HCT116 (cell line): Measurements from ENCODE around the gene CASK. TPM values are rescaled to one million over a fixed set of nuclear protein-coding genes. Genes with fewer than 3 reads are reported as not detected.

ENCODE experiments used
- ATAC-seq: fragments of 200-7000 bp; cut with Tn5 transposase; 2 replicates; pipeline ENCODE4 v1.9.1; 2020; ENCODE audit warnings: mild to moderate bottlenecking, moderate library complexity
- BruUV-seq: library from RNA; stranded (reverse); fragments of 400-500 nt; replicated peaks from 2 replicates; lab custom pipeline; 2021; lab: Mats Ljungman, UMichigan
- CTCF ChIA-PET: fragments of 300-600 bp; sonication (Branson Sonifier 250); formaldehyde crosslinking; loops from one replicate; lab custom pipeline; 2021; ENCODE audit warnings: antibody characterized with exemption; lab: Charles Lee
- POLR2A ChIA-PET: fragments of 300-600, 350-600 bp; sonication (Branson Sonifier 250); formaldehyde crosslinking; loops from one replicate; lab custom pipeline; 2021; ENCODE audit warnings: antibody characterized with exemption; lab: Charles Lee
- RAD21 ChIA-PET, 2 experiments: fragments of 300-600 bp; sonication (Branson Sonifier 250); formaldehyde crosslinking; loops; one replicate each; lab custom pipeline; 2023; ENCODE audit warnings: low total read pairs in 2 of 2; ENCODE audit not compliant: uncharacterized antibody in 2 of 2, unreplicated experiment in 2 of 2, low non-redundant PET in 1 of 2; lab: Charles Lee
- DNase-seq: peaks from one replicate; pipeline ENCODE4 v3.0.0-alpha.2; 2010; ENCODE audit warnings: low read depth, low spot score
- H2AFZ ChIP-seq: fragments of 200-600 bp; shearing (Covaris generic), sonication (generic); 2 replicates; pipeline ENCODE4 v1.6.1; 2017; ENCODE audit warnings: low read depth, mixed run types, mixed read lengths, antibody characterized with exemption, low read length; ENCODE audit not compliant: poor library complexity, severe bottlenecking
- H3K27ac ChIP-seq: 2 replicates; pipeline ENCODE4 v1.5.1; 2012; ENCODE audit warnings: low read depth, low read length
- H3K27me3 ChIP-seq: fragments of 200-600 bp; sonication (generic); 2 replicates; pipeline ENCODE4 v1.6.1; 2016; ENCODE audit warnings: mixed run types, low read length, mixed read lengths; ENCODE audit not compliant: insufficient read depth
- H3K36me3 ChIP-seq, 2 experiments: fragments of 200-500 bp in 1 of 2; fragments of 200-600 bp in 1 of 2; sonication (Bioruptor generic) in 1 of 2; sonication (generic) in 1 of 2; 2 replicates each; pipeline versions ENCODE4 v1.5.1 to v1.6.1; 2014 to 2016; ENCODE audit warnings: low read length in 2 of 2, inconsistent platforms in 1 of 2, mixed read lengths in 1 of 2, mixed run types in 1 of 2; ENCODE audit not compliant: insufficient read depth in 2 of 2, control insufficient read depth in 1 of 2
- H3K4me1 ChIP-seq, 2 experiments: fragments of 200-600 bp in 1 of 2; sonication (generic) in 1 of 2; 2 replicates each; pipeline versions ENCODE4 v1.5.1 to v1.6.1; 2012 to 2017; ENCODE audit warnings: low read length in 2 of 2, inconsistent platforms in 1 of 2, mild to moderate bottlenecking in 1 of 2, mixed read lengths in 1 of 2, mixed run types in 1 of 2, moderate library complexity in 1 of 2; ENCODE audit not compliant: insufficient read depth in 2 of 2, control insufficient read depth in 1 of 2
- H3K4me2 ChIP-seq: fragments of 200-600 bp; sonication (generic); 2 replicates; pipeline ENCODE4 v1.6.1; 2017; ENCODE audit warnings: mixed run types, low read length, mixed read lengths
- H3K4me3 ChIP-seq, 2 experiments: fragments of 200-600 bp in 1 of 2; sonication (generic) in 1 of 2; replicated peaks in 1 of 2; 2 replicates each; pipeline ENCODE4 v1.5.1; 2011 to 2016; ENCODE audit warnings: low read length in 2 of 2, control low read depth in 1 of 2, low read depth in 1 of 2, mild to moderate bottlenecking in 1 of 2, mixed read lengths in 1 of 2, mixed run types in 1 of 2
- H3K79me2 ChIP-seq: fragments of 200-600 bp; sonication (generic); 2 replicates; pipeline ENCODE4 v1.6.1; 2017; ENCODE audit warnings: mild to moderate bottlenecking, mixed run types, low read length, moderate library complexity, mixed read lengths; ENCODE audit not compliant: insufficient read depth
- H3K9ac ChIP-seq: fragments of 200-600 bp; sonication (generic); 2 replicates; pipeline ENCODE4 v1.6.1; 2016; ENCODE audit warnings: low read length, mixed read lengths
- H3K9me2 ChIP-seq: fragments of 200-600 bp; sonication (generic), shearing (Covaris generic); 2 replicates; pipeline ENCODE4 v1.6.1; 2017; ENCODE audit warnings: mixed run types, mild to moderate bottlenecking, moderate library complexity; ENCODE audit not compliant: insufficient read depth
- H3K9me3 ChIP-seq, 2 experiments: fragments of 200-500 bp in 1 of 2; fragments of 200-600 bp in 1 of 2; sonication (Bioruptor generic) in 1 of 2; sonication (generic) in 1 of 2; 2 replicates each; pipeline ENCODE4 v1.6.1; 2014 to 2017; ENCODE audit warnings: low read length in 2 of 2, mixed read lengths in 2 of 2, inconsistent platforms in 1 of 2, low read depth in 1 of 2, mild to moderate bottlenecking in 1 of 2, mixed run types in 1 of 2, moderate library complexity in 1 of 2; ENCODE audit not compliant: control insufficient read depth in 1 of 2, insufficient read depth in 1 of 2
- H4K20me1 ChIP-seq: fragments of 200-600 bp; sonication (generic), shearing (Covaris generic); 2 replicates; pipeline ENCODE4 v1.6.1; 2017; ENCODE audit warnings: mixed run types, mild to moderate bottlenecking, moderate library complexity; ENCODE audit not compliant: insufficient read depth
- ATF3 ChIP-seq: IDR thresholded peaks from 2 replicates; pipeline ENCODE4 v1.6.1; 2012
- CBX3 ChIP-seq: IDR thresholded peaks from 2 replicates; pipeline ENCODE4 v1.6.1; 2012; ENCODE audit warnings: low read depth
- EGR1 ChIP-seq: IDR thresholded peaks from 2 replicates; pipeline ENCODE4 v1.6.1; 2012; ENCODE audit warnings: low read depth
- EZH2 ChIP-seq: fragments of 200-600 bp; sonication (generic); IDR thresholded peaks from 2 replicates; pipeline ENCODE4 v1.6.1; 2017; ENCODE audit warnings: antibody characterized with exemption, mixed run types
- JUND ChIP-seq: IDR thresholded peaks from 2 replicates; pipeline ENCODE4 v1.6.1; 2012
- MAX ChIP-seq: IDR thresholded peaks from 2 replicates; pipeline ENCODE4 v1.6.1; 2012
- POLR2A ChIP-seq: IDR thresholded peaks from 2 replicates; pipeline ENCODE4 v1.7.0; 2011; ENCODE audit warnings: borderline replicate concordance; ENCODE audit not compliant: insufficient read depth, insufficient read length; ENCODE audit errors: extremely low read depth
- POLR2AphosphoS5 ChIP-seq: IDR thresholded peaks from 2 replicates; pipeline ENCODE4 v1.6.1; 2011; ENCODE audit warnings: mild to moderate bottlenecking, low read depth, low read length, moderate library complexity
- RAD21 ChIP-seq: IDR thresholded peaks from 2 replicates; pipeline ENCODE4 v1.6.1; 2012; ENCODE audit warnings: low read depth, mild to moderate bottlenecking
- REST ChIP-seq: IDR thresholded peaks from 2 replicates; pipeline ENCODE4 v1.6.1; 2012; ENCODE audit warnings: low read depth
- SRF ChIP-seq: IDR thresholded peaks from 2 replicates; pipeline ENCODE4 v1.6.1; 2012; ENCODE audit warnings: low read depth
- YY1 ChIP-seq: IDR thresholded peaks from 2 replicates; pipeline ENCODE4 v1.6.1; 2011; ENCODE audit warnings: low read length, low read depth, moderate library complexity, mild to moderate bottlenecking; ENCODE audit not compliant: insufficient replicate concordance; ENCODE audit errors: extremely low read depth
- ZBTB33 ChIP-seq: IDR thresholded peaks from 2 replicates; pipeline ENCODE4 v1.6.1; 2011; ENCODE audit warnings: mild to moderate bottlenecking, low read length, moderate library complexity; ENCODE audit not compliant: insufficient replicate concordance; ENCODE audit errors: extremely low read depth
- ZFX ChIP-seq: fragments of 450-650 bp; IDR thresholded peaks from 2 replicates; pipeline ENCODE4 v1.6.1; 2017
- intact Hi-C: fragments of 100-400 bp; cut with micrococcal nuclease; formaldehyde crosslinking; loops from 2 replicates; pipeline ENCODE4 v1.10.0; 2022
- total RNA-seq: library from RNA; stranded (reverse); gene quantifications from one replicate; pipeline ENCODE4 v1.2.1, GENCODE V29; 2021; ENCODE audit not compliant: unreplicated experiment

Gene CASK
- total RNA-seq, 1 experiment from 2014 or later = 39.0 TPM

GRCh38 chrX:41906515-41907187, 16.7 kb downstream of the CASK start (continued):
- no peak for TF ChIP-seq REST

- Histone ChIP-seq H3K4me2 (no peak overlapping the region), H3K9me2 (no peaks in the 10 kb centered on the region), H2AFZ (no peak overlapping the region), H3K79me2 (peaks cover 40% of the 10 kb centered on the region), H3K9ac (no peak overlapping the region), H3K4me1 (peaks cover 2 to 25% of the 10 kb centered on the region in 2 experiments; a peak in 2 of 4 replicates), H3K9me3 (no peaks in the 10 kb centered on the region), H3K4me3 (no peak overlapping the region), H4K20me1 (no peaks in the 10 kb centered on the region), H3K27me3 (no peaks in the 10 kb centered on the region), H3K36me3 (no peaks in the 10 kb centered on the region), H3K27ac (no peak overlapping the region)
- no peak for ATAC-seq
- BruUV-seq = no TSS peak
- DNase-seq = no peak
- RAD21 ChIA-PET = no interaction called here
- intact Hi-C loops = no loop called here
- CTCF ChIA-PET = no interaction called here
- POLR2A ChIA-PET = no interaction called here
- TF ChIP-seq REST (no peak), RAD21 (no peak), CBX3 (no peak), EZH2 (no peak), ZBTB33 (no peak), POLR2A (no peak), JUND (no peak), YY1 (no peak), ZFX (no peak), MAX (no peak), POLR2AphosphoS5 (no peak), ATF3 (no peak), EGR1 (no peak), SRF (no peak)
Observed at GRCh38 chrX:41903544-41903943, 19.8 kb downstream of the CASK start.
